Measurements from ENCODE around the gene FAM83D.
"Not testable (repeated sequence)": the region's sequence is repeated elsewhere in the genome, so short reads cannot be mapped to it uniquely, and the experiment has no call there.

Gene FAM83D

DNA sequence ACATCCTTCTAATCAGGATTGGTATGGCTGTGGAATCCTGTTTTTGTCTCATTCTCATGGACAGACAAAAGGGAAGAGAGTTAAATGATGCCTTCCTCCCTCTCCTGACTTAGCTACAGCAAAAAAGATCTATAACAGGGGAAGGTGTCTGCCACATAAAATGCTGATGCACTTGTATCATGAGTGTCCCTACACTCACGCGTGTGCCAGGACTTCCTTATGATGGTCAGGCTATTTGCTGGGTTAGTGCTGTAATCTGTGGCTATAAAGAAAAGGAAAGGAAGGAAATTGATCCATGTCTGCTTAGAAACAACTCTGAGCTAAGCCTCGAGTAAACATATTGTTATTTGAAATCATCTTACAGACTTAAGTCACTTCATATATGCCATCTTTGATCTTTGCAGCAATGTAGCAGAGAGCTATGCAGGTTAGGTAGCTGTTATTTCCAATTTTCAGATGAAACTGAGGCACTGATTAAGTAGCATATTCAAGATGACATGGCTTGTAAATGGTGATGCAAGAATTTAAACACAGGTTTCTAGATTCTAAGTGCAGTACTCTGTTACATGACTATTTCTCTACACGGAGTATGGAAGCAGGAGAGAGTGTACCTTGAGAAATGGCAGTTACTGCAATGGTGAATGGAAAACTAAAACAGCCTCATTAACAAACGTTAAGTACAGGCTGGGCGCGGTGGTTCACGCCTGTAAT, 27.6 kb downstream of the FAM83D start:
- ChIA-PET POLR2A (interaction anchor here (0.6 kb wide), 1 partner anchor 43 kb away, joined by 5 read pairs; no protein-coding TSS in a partner anchor), CTCF (interaction anchor here (0.9 to 1.6 kb wide), 6 partner anchors 11 to 321 kb away, joined by 3 to 6 read pairs (median 3); partner anchors contain the start of gene FAM83D)
- DNase-seq (ENCODE audit: extremely low spot score), result no peak
- TF ChIP-seq, protein P1, sequence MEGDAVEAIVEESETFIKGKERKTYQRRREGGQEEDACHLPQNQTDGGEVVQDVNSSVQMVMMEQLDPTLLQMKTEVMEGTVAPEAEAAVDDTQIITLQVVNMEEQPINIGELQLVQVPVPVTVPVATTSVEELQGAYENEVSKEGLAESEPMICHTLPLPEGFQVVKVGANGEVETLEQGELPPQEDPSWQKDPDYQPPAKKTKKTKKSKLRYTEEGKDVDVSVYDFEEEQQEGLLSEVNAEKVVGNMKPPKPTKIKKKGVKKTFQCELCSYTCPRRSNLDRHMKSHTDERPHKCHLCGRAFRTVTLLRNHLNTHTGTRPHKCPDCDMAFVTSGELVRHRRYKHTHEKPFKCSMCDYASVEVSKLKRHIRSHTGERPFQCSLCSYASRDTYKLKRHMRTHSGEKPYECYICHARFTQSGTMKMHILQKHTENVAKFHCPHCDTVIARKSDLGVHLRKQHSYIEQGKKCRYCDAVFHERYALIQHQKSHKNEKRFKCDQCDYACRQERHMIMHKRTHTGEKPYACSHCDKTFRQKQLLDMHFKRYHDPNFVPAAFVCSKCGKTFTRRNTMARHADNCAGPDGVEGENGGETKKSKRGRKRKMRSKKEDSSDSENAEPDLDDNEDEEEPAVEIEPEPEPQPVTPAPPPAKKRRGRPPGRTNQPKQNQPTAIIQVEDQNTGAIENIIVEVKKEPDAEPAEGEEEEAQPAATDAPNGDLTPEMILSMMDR (IDR thresholded peaks at IDR 0.05; ENCODE audit: control extremely low read depth, extremely low read depth, low read depth, missing control alignments), result no peak

DNA sequence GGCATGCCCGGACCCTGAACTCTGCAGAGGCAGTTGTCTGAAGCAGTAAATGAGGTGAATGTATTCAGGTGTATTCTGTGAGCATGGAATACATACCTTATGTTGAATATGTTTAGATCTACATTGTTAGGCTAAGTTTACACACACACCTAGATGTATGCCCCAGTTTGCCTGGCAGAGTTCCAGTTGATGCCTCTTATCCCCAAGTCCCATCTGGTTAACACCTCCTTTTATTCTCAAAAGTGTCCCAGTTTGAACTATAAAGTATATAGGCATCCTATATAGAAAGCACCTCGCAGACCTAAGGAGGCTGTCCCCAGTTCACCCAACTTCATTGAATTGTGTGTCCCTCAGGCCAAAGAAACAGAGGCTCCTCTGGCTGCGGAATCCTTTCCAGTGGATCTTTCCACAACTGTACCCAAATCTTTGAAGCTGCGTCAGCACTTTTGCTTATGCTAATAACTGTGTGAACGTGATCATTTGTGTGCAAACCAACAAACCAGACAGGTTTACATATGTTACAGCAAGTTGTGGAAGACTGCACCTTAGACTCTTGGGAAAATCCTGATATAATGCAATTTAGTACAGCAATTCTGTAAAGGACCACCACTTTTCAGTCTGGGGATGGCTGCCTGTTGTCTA, 31.1 kb downstream of the FAM83D start:
- TF ChIP-seq, protein P1 (IDR thresholded peaks at IDR 0.05; ENCODE audit: control extremely low read depth, extremely low read depth, low read depth, missing control alignments), result no peak
- POLR2A ChIA-PET, result no interaction called here
- DNase-seq (ENCODE audit: extremely low spot score), result no peak
- CTCF ChIA-PET, result interaction anchor here (1.0 kb wide), 1 partner anchor 21 kb away, joined by 3 read pairs; no protein-coding TSS in a partner anchor

DNA sequence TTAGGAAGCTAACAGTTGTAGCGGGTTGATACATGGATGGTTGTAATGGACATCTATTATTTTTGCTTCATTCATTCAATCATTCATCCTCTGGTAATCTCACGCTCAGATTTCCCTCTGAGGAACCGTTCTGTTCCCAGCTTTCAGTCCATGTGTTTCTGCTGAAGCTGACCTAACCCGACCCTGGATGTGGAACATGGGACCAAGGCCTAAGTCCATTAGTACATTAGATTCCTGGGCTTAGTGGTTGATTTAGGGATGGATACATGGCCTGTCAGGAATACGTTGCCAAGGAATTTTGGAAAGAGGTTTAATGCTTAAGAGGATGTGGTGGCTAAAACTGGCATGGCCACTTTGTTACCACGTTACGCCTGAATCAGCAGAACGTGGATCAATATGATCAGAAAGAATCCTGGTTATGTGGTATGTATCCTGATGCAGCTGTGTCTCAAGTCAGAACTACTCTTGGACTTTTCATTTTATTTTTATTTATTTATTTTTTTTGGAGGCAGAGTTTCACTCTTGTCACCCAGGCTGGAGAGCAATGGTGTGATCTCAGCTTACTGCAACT, 31.8 kb downstream of the FAM83D start:
- CTCF ChIA-PET, result interaction anchor here (1.0 to 1.3 kb wide), 2 partner anchors 17 to 22 kb away, joined by 3 to 4 read pairs; no protein-coding TSS in a partner anchor
- POLR2A ChIA-PET, result no interaction called here
- no peak for DNase-seq (ENCODE audit: extremely low spot score)
- TF ChIP-seq, protein P1 (IDR thresholded peaks at IDR 0.05; ENCODE audit: control extremely low read depth, extremely low read depth, low read depth, missing control alignments), result no peak

DNA sequence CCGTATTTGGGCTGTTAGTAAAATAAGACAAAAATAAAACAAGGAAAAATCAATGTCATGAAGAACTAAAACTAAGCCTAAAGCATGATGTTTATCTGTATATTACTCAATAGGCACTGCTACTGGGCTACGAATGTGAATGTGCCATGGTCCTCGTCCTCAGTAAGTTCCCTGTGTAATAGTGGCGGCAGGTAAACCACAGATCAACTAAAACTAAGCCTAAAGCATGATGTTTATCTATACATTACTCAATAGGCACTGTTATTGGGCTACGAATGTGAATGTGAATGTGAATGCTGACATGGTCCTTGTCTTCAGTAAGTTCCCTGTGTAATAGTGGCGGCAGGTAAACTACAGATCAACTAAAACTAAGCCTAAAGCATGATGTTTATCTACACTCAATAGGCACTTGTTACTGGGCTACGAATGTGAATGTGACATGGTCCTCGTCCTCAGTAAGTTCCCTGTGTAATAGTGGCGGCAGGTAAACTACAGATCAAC, 34.0 kb downstream of the FAM83D start:
- POLR2A ChIA-PET; DNase-seq (ENCODE audit: extremely low spot score): not testable (repeated sequence)
- CTCF ChIA-PET, result interaction anchor here (0.9 to 4.0 kb wide), 5 partner anchors 23 to 80 kb away, joined by 3 to 38 read pairs (median 5); no protein-coding TSS in a partner anchor

DNA sequence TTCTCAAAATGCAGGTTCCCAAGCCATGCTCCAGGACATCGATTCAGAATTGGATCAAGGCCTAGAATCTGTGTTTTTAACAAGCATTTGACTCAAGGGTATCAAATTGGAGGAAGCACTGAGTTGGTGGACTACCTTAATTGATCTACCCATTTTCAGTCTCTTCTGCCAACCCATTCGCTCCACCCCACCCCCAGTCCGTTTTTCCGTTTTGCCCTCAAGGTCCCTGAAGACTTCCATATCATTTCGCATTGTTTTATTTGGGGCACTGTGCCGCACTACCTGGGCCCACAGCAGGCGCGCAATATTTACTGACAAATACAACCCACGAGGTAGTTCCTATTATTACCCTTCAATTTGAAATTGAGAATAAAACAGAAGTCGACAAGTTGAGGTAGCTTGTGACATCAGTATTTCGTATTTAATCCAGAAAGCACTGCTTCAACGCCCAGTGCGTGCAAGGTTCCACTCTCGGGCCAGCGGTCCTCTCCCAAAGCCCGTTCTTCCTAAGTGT, 35.4 kb downstream of the FAM83D start:
- DNase-seq (ENCODE audit: extremely low spot score), result no peak
- TF ChIP-seq, protein P1 (IDR thresholded peaks at IDR 0.05; ENCODE audit: control extremely low read depth, extremely low read depth, low read depth, missing control alignments), result no peak
- POLR2A ChIA-PET, result interaction anchor here (0.5 to 1.4 kb wide), 4 partner anchors 11 to 919 kb away, joined by 3 to 6 read pairs (median 4); no protein-coding TSS in a partner anchor
- CTCF ChIA-PET, result interaction anchor here (0.8 to 4.0 kb wide), 19 partner anchors 9 to 328 kb away, joined by 3 to 38 read pairs (median 5); partner anchors contain the start of gene FAM83D

DNA sequence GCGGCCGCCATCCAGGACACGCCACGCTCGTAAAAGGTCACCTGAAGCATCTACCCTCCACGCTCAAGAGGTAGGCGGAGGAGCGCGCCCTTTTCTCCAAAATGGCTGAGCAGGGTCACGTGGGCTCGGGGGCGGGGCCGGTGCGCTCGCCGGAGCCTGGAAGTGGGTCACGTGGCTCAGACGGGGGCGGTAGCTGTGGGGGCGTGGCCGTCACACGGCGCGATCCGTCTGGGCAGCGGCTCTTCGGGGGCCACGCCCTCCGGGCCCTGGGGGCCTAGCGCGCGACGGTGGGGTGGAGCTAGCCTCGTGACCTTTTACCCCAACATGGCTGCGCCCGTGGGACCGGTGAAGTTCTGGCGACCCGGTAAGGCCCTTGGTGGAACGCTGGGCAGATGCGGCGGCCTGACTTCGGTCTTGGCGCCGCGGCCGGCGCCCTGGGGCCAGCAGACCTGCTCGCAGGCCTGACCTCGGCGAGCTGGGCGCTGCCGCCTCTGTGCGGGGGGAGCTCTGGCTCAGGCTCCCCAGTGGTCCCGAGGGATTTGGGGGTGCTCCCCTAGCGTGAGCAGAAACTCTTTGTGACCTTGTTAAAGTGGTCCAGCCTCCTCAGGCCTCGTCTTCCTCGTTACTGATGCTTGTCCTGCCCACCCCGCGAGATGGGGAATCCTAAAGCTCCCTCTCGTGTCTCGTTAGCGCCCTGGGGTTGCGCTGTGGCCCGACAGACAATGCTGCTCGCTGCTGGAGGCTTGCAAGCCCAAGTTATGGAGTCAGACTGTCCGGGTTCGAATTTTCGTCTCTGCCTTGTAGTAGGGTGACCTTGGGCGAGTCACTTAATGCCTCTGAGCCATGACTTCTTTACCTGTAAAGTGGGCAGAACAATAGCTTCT, 36.1 kb downstream of the FAM83D start, which contains the start of gene DHX35:
Gene DHX35, plus strand, starts transcription at position 301 of the 884 bp plus-strand sequence. Its CDS starts 24 bp downstream, at position 325.
- CTCF ChIA-PET, result interaction anchor here (0.6 to 4.0 kb wide), 19 partner anchors 8 to 147 kb away, joined by 3 to 38 read pairs (median 5); partner anchors contain the start of gene FAM83D
- POLR2A ChIA-PET, result interaction anchor here (0.5 to 1.4 kb wide), 7 partner anchors 11 to 919 kb away, joined by 3 to 7 read pairs (median 3); partner anchors contain the start of gene FAM83D
- DNase-seq (ENCODE audit: extremely low spot score), result peak; percentile 100
- TF ChIP-seq, protein P1 (IDR thresholded peaks at IDR 0.05; ENCODE audit: control extremely low read depth, extremely low read depth, low read depth, missing control alignments), result peak; percentile 60

All from GM10248 (cell line).